H1 (cell line): ENCODE measurements around the gene WDR7. TPM values are rescaled to one million over a fixed set of nuclear protein-coding genes. Genes with fewer than 3 reads are reported as not detected.

Experiments used
- BCL11A ChIP-seq, 2 experiments: IDR thresholded peaks; one replicate each; pipeline ENCODE4 v1.6.1; 2011; ENCODE audit warnings: low read depth in 2 of 2, low read length in 2 of 2, mild to moderate bottlenecking in 2 of 2
- EP300 ChIP-seq, 2 experiments: IDR thresholded peaks; 1 replicate in 1 of 2; 2 replicates in 1 of 2; pipeline ENCODE4 v1.6.1; 2011 to 2012; ENCODE audit warnings: low read depth in 2 of 2, low read length in 2 of 2, mild to moderate bottlenecking in 2 of 2, borderline replicate concordance in 1 of 2, inconsistent platforms in 1 of 2, moderate library complexity in 1 of 2
- GTF2F1 ChIP-seq: IDR thresholded peaks from 2 replicates; pipeline ENCODE4 v1.6.1; 2012; ENCODE audit warnings: low read depth, low read length, improper control_type of control experiment, borderline replicate concordance
- MAFK ChIP-seq: IDR thresholded peaks from 2 replicates; pipeline ENCODE4 v1.6.1; 2012; ENCODE audit warnings: low read depth, mild to moderate bottlenecking, improper control_type of control experiment, low read length
- SUZ12 ChIP-seq: fragments of 200-600 bp; sonication (generic); IDR thresholded peaks from 2 replicates; pipeline ENCODE4 v1.6.1; 2012; ENCODE audit warnings: mild to moderate bottlenecking, inconsistent platforms, low read length, moderate library complexity, mixed read lengths
- TAF1 ChIP-seq: IDR thresholded peaks from 2 replicates; pipeline ENCODE4 v1.6.1; 2011; ENCODE audit warnings: mild to moderate bottlenecking, low read depth, low read length
- polyA plus RNA-seq, 7 experiments: library from polyadenylated mRNA; depleted of rRNA in 3 of 7; stranded (reverse) in 5 of 7; unstranded in 2 of 7; fragments of >200 nt in 5 of 7; fragments of 200-250 nt in 2 of 7; gene quantifications; 1 replicate in 5 of 7; 2 replicates in 1 of 7; 4 replicates in 1 of 7; pipeline versions ENCODE4 v1.2.1 to v1.2.3, GENCODE V29; 2011 to 2013; ENCODE audit warnings: missing spikeins in 2 of 7, mixed read lengths in 2 of 7
- total RNA-seq: library from RNA; stranded (reverse); fragmentation: NEBNext Ultra II Directional; extraction: Animal tissue kit (Norgen Biotek cat#: 25700); gene quantifications from 2 replicates; pipeline ENCODE4 v1.2.1, GENCODE V29; 2021

Gene WDR7
- total and polyA plus RNA-seq, 2 of the 8 experiments (the other 6 are each of a cell fraction or from before 2014, with no cell fraction given), result 5.5 to 15.2 TPM

GRCh38 chr18:56740645-56741044 is 89.5 kb downstream of the WDR7 start (continued):
- TF ChIP-seq TAF1, result no peak
- TF ChIP-seq EP300 (IDR thresholded peaks at IDR 0.05; ENCODE audit: borderline replicate concordance in 1 of 2, low read depth in 2 of 2, low read length in 2 of 2), result no peak
- TF ChIP-seq MAFK, result no peak
- no peak for TF ChIP-seq BCL11A (IDR thresholded peaks at IDR 0.05; ENCODE audit: low read depth in 2 of 2, low read length in 2 of 2)
- TF ChIP-seq SUZ12, result no peak
- no peak for TF ChIP-seq GTF2F1
- TF ChIP-seq, all 59 proteins: peak for 0
